Skeletal muscle tissue (tissue), 4 donors: ENCODE measurements around the gene RCOR1. TPM values are rescaled to one million over a fixed set of nuclear protein-coding genes. Genes with fewer than 3 reads are reported as not detected.

Experiments
- H3K27ac ChIP-seq: one replicate; pipeline ENCODE4 v1.7.0; 2013; ENCODE audit warnings: mild to moderate bottlenecking, low read depth, low read length, inconsistent platforms
- H3K27me3 ChIP-seq, 3 donors: one replicate each; pipeline ENCODE4 v1.7.0; 2013; ENCODE audit warnings: low read length in 3 of 3; ENCODE audit not compliant: control insufficient read depth in 3 of 3, insufficient read depth in 3 of 3
- H3K36me3 ChIP-seq, 3 donors: one replicate each; pipeline ENCODE4 v1.7.0; 2013; ENCODE audit warnings: low read length in 3 of 3; ENCODE audit not compliant: control insufficient read depth in 3 of 3, insufficient read depth in 3 of 3
- H3K4me1 ChIP-seq, 3 donors: one replicate each; pipeline ENCODE4 v1.7.0; 2013; ENCODE audit warnings: low read length in 3 of 3, mild to moderate bottlenecking in 3 of 3; ENCODE audit not compliant: control insufficient read depth in 3 of 3, insufficient read depth in 3 of 3
- H3K4me3 ChIP-seq, 3 donors: one replicate each; pipeline ENCODE4 v1.7.0; 2013; ENCODE audit warnings: low read length in 3 of 3
- H3K9ac ChIP-seq, 3 donors: one replicate each; pipeline ENCODE4 v1.7.0; 2013; ENCODE audit warnings: low read length in 3 of 3, mild to moderate bottlenecking in 3 of 3, moderate library complexity in 2 of 3, low read depth in 1 of 3
- H3K9me3 ChIP-seq, 3 donors: one replicate each; pipeline ENCODE4 v1.7.0; 2013; ENCODE audit warnings: low read length in 3 of 3; ENCODE audit not compliant: control insufficient read depth in 3 of 3
- total RNA-seq: library from RNA; depleted of rRNA; stranded (reverse); fragments of >200 nt; gene quantifications from one replicate; pipeline ENCODE4 v1.2.3, GENCODE V29; 2014
- donor health status: Osteomylitis.

The RCOR1 gene
- total RNA-seq, 1 donor from 2014 or later, result 10.4 TPM

GRCh38 chr14:102671410-102671809 lies 79.0 kb downstream of the RCOR1 start:
- Histone ChIP-seq H3K4me1 (no peaks in the 10 kb centered on the region), H3K4me3 (no peak overlapping the region), H3K27me3 (no peaks in the 10 kb centered on the region), H3K27ac (no peak overlapping the region), H3K9me3 (no peaks in the 10 kb centered on the region), H3K9ac (no peak overlapping the region), H3K36me3 (no peaks in the 10 kb centered on the region)

GRCh38 chr14:102672410-102672960 lies 80.0 kb downstream of the RCOR1 start:
- no peak overlapping the region for H3K9ac ChIP-seq
- H3K9me3 ChIP-seq, result no peaks in the 10 kb centered on the region
- no peaks in the 10 kb centered on the region for H3K27me3 ChIP-seq
- no peaks in the 10 kb centered on the region for H3K4me1 ChIP-seq
- no peaks in the 10 kb centered on the region for H3K36me3 ChIP-seq
- H3K27ac ChIP-seq, result no peak overlapping the region
- H3K4me3 ChIP-seq, result no peak overlapping the region

- no peaks in the 10 kb centered on the region for H3K9me3 ChIP-seq
- no peak overlapping the region for H3K9ac ChIP-seq
- no peaks in the 10 kb centered on the region for H3K36me3 ChIP-seq
- H3K4me1 ChIP-seq, result no peaks in the 10 kb centered on the region
- no peak overlapping the region for H3K27ac ChIP-seq
- H3K4me3 ChIP-seq, result no peak overlapping the region
- no peaks in the 10 kb centered on the region for H3K27me3 ChIP-seq
Measured at GRCh38 chr14:102675396-102675795, 82.9 kb downstream of the RCOR1 start.

GRCh38 chr14:102678394-102678793 lies 85.9 kb downstream of the RCOR1 start:
- no peak overlapping the region for H3K27ac ChIP-seq
- H3K9ac ChIP-seq, result no peak overlapping the region
- H3K4me3 ChIP-seq, result no peak overlapping the region
- peaks cover 0 to 3% (median 0%) of the 10 kb centered on the region in 3 donors for H3K36me3 ChIP-seq
- no peaks in the 10 kb centered on the region for H3K27me3 ChIP-seq
- no peaks in the 10 kb centered on the region for H3K9me3 ChIP-seq
- no peaks in the 10 kb centered on the region for H3K4me1 ChIP-seq

- Histone ChIP-seq H3K9ac (no peak overlapping the region), H3K4me1 (no peaks in the 10 kb centered on the region), H3K27me3 (no peaks in the 10 kb centered on the region), H3K4me3 (no peak overlapping the region), H3K27ac (no peak overlapping the region), H3K36me3 (peaks cover 0 to 3% (median 0%) of the 10 kb centered on the region in 3 donors), H3K9me3 (no peaks in the 10 kb centered on the region)
Measured at GRCh38 chr14:102683399-102684297, 91.2 kb downstream of the RCOR1 start.

- Histone ChIP-seq H3K9ac (no peak overlapping the region), H3K27ac (no peak overlapping the region), H3K4me1 (no peaks in the 10 kb centered on the region), H3K9me3 (no peaks in the 10 kb centered on the region), H3K27me3 (no peaks in the 10 kb centered on the region), H3K4me3 (no peak overlapping the region), H3K36me3 (peaks cover 0 to 3% (median 0%) of the 10 kb centered on the region in 3 donors)
Measured at GRCh38 chr14:102684298-102684663, 91.8 kb downstream of the RCOR1 start.

- H3K27me3 ChIP-seq, result no peaks in the 10 kb centered on the region
- H3K9me3 ChIP-seq, result no peaks in the 10 kb centered on the region
- peaks cover 0 to 3% (median 0%) of the 10 kb centered on the region in 3 donors for H3K36me3 ChIP-seq
- H3K4me1 ChIP-seq, result no peaks in the 10 kb centered on the region
- no peak overlapping the region for H3K9ac ChIP-seq
- H3K27ac ChIP-seq, result no peak overlapping the region
- no peak overlapping the region for H3K4me3 ChIP-seq
Measured at GRCh38 chr14:102686196-102686801, 93.8 kb downstream of the RCOR1 start.

GRCh38 chr14:102688290-102688689 lies 95.8 kb downstream of the RCOR1 start:
- Histone ChIP-seq H3K4me1 (peaks cover 0 to 3% (median 0%) of the 10 kb centered on the region in 3 donors), H3K9ac (no peak overlapping the region), H3K27me3 (no peaks in the 10 kb centered on the region), H3K27ac (no peak overlapping the region), H3K36me3 (no peaks in the 10 kb centered on the region), H3K4me3 (no peak overlapping the region), H3K9me3 (no peaks in the 10 kb centered on the region)

GRCh38 chr14:102690509-102691286 lies 98.2 kb downstream of the RCOR1 start:
- Histone ChIP-seq H3K9me3 (no peaks in the 10 kb centered on the region), H3K4me1 (peaks cover 5 to 9% (median 8%) of the 10 kb centered on the region in 3 donors)

More at GRCh38 chr14:102690509-102691286, 98.2 kb downstream of the RCOR1 start:
- Histone ChIP-seq H3K27ac (no peak overlapping the region), H3K4me3 (no peak overlapping the region), H3K27me3 (no peaks in the 10 kb centered on the region), H3K9ac (no peak overlapping the region), H3K36me3 (no peaks in the 10 kb centered on the region)
